Muscle layer of colon (tissue), 2 donors: ENCODE results near the gene CLPTM1L.
"Not testable (repeated sequence)": the region's sequence is repeated elsewhere in the genome, so short reads cannot be mapped to it uniquely, and the experiment has no call there.

Experiments
- H3K27ac ChIP-seq: one replicate; pipeline ENCODE4 v1.7.0; 2013; ENCODE audit warnings: low read depth, mild to moderate bottlenecking, low read length, moderate library complexity
- H3K27me3 ChIP-seq, 2 donors: one replicate each; pipeline ENCODE4 v1.7.0; 2013; ENCODE audit warnings: low read length in 2 of 2, mild to moderate bottlenecking in 2 of 2; ENCODE audit not compliant: insufficient read depth in 2 of 2, control insufficient read depth in 1 of 2
- H3K36me3 ChIP-seq: one replicate; pipeline ENCODE4 v1.7.0; 2013; ENCODE audit warnings: mild to moderate bottlenecking, low read length; ENCODE audit not compliant: insufficient read depth
- H3K4me1 ChIP-seq: one replicate; pipeline ENCODE4 v1.7.0; 2013; ENCODE audit warnings: mild to moderate bottlenecking, low read length; ENCODE audit not compliant: insufficient read depth
- H3K4me3 ChIP-seq, 2 donors: one replicate each; pipeline ENCODE4 v1.7.0; 2013; ENCODE audit warnings: low read length in 2 of 2, low read depth in 1 of 2, mild to moderate bottlenecking in 1 of 2, moderate library complexity in 1 of 2
- H3K9ac ChIP-seq: one replicate; pipeline ENCODE4 v1.7.0; 2013; ENCODE audit warnings: low read length
- H3K9me3 ChIP-seq: one replicate; pipeline ENCODE4 v1.7.0; 2013; ENCODE audit warnings: mild to moderate bottlenecking, low read length
- donor health status: abdominal sarcoma.
- donor health status: Adenocarcinoma of cecum.

CLPTM1L gene

GRCh38 chr5:1295650-1296037 is 49.3 kb downstream of the CLPTM1L start:
- H3K9me3 ChIP-seq: no peaks in the 10 kb centered on the region
- H3K36me3 ChIP-seq: no peaks in the 10 kb centered on the region
- H3K27ac ChIP-seq: no peak overlapping the region
- peaks cover 0 to 31% of the 10 kb centered on the region in 2 donors for H3K27me3 ChIP-seq
- H3K9ac ChIP-seq: no peak overlapping the region
- H3K4me3 ChIP-seq: no peak overlapping the region
- H3K4me1 ChIP-seq: no peaks in the 10 kb centered on the region

- no peak within 1 kb of the TSS for H3K9ac ChIP-seq
- no peak within 1 kb of the TSS for H3K4me3 ChIP-seq
- no peak within 1 kb of the TSS for H3K27ac ChIP-seq
- H3K4me1 ChIP-seq: no peaks in the 10 kb centered on the region
- no peaks in the 10 kb centered on the region for H3K9me3 ChIP-seq
- H3K27me3 ChIP-seq: peaks cover 0 to 31% of the 10 kb centered on the region in 2 donors
- no peaks in the 10 kb centered on the region for H3K36me3 ChIP-seq
These were observed 49.9 kb downstream of the CLPTM1L start, which contains the start of gene TERT for GRCh38 chr5:1294835-1295649. TERT (minus strand) TSS chr5:1295068; CDS start chr5:1294989, 79 bp downstream.

- Histone ChIP-seq H3K4me1 (no peaks in the 10 kb centered on the region), H3K36me3 (no peaks in the 10 kb centered on the region), H3K27me3 (peaks cover 0 to 31% of the 10 kb centered on the region in 2 donors), H3K9me3 (no peaks in the 10 kb centered on the region), H3K27ac (no peak overlapping the region), H3K9ac (no peak overlapping the region), H3K4me3 (no peak overlapping the region)
These were observed 50.6 kb downstream of the CLPTM1L start for GRCh38 chr5:1294206-1294834.

- H3K27me3 ChIP-seq: peaks cover 0 to 31% of the 10 kb centered on the region in 2 donors
- no peak overlapping the region for H3K4me3 ChIP-seq
These were observed 51.3 kb downstream of the CLPTM1L start for GRCh38 chr5:1293416-1294205.

GRCh38 chr5:1292846-1293415 is 52.0 kb downstream of the CLPTM1L start:
- no peaks in the 10 kb centered on the region for H3K36me3 ChIP-seq
- no peaks in the 10 kb centered on the region for H3K4me1 ChIP-seq
- H3K9me3 ChIP-seq: no peaks in the 10 kb centered on the region
- no peak overlapping the region for H3K27ac ChIP-seq
- H3K27me3 ChIP-seq: peaks cover 0 to 31% of the 10 kb centered on the region in 2 donors
- no peak overlapping the region for H3K9ac ChIP-seq
- no peak overlapping the region for H3K4me3 ChIP-seq

More at GRCh38 chr5:1293416-1294205, 51.3 kb downstream of the CLPTM1L start:
- Histone ChIP-seq H3K9ac (no peak overlapping the region), H3K27ac (no peak overlapping the region), H3K36me3 (no peaks in the 10 kb centered on the region), H3K4me1 (no peaks in the 10 kb centered on the region), H3K9me3 (no peaks in the 10 kb centered on the region)

- Histone ChIP-seq H3K4me1 (no peaks in the 10 kb centered on the region), H3K4me3 (no peak overlapping the region), H3K36me3 (no peaks in the 10 kb centered on the region), H3K9ac (no peak overlapping the region), H3K9me3 (no peaks in the 10 kb centered on the region), H3K27me3 (peaks cover 0 to 31% of the 10 kb centered on the region in 2 donors), H3K27ac (no peak overlapping the region)
These were observed 52.8 kb downstream of the CLPTM1L start for GRCh38 chr5:1292139-1292538.

- Histone ChIP-seq H3K4me3 (no peak overlapping the region), H3K27ac (no peak overlapping the region), H3K9me3 (no peaks in the 10 kb centered on the region), H3K36me3 (no peaks in the 10 kb centered on the region), H3K27me3 (peaks cover 0 to 31% of the 10 kb centered on the region in 2 donors), H3K9ac (no peak overlapping the region), H3K4me1 (no peaks in the 10 kb centered on the region)
These were observed 53.3 kb downstream of the CLPTM1L start for GRCh38 chr5:1291611-1292080.

GRCh38 chr5:1290956-1291355 is 53.9 kb downstream of the CLPTM1L start:
- H3K9ac ChIP-seq, H3K4me1 ChIP-seq, H3K9me3 ChIP-seq, H3K27ac ChIP-seq, H3K4me3 ChIP-seq, H3K36me3 ChIP-seq: not testable (repeated sequence)
- H3K27me3 ChIP-seq: peaks cover 0 to 27% of the 10 kb centered on the region in 2 donors

GRCh38 chr5:1289559-1289958 is 55.3 kb downstream of the CLPTM1L start:
- not testable (repeated sequence) for H3K36me3 ChIP-seq, H3K27ac ChIP-seq, H3K4me3 ChIP-seq, H3K9me3 ChIP-seq, H3K4me1 ChIP-seq, H3K9ac ChIP-seq
- peaks cover 0 to 14% of the 10 kb centered on the region in 2 donors for H3K27me3 ChIP-seq

GRCh38 chr5:1288439-1289335 is 56.2 kb downstream of the CLPTM1L start:
- H3K27me3 ChIP-seq: peaks cover 0 to 5% of the 10 kb centered on the region in 2 donors
- H3K9ac ChIP-seq: no peak overlapping the region
- no peaks in the 10 kb centered on the region for H3K9me3 ChIP-seq
- H3K27ac ChIP-seq: no peak overlapping the region
- H3K4me1 ChIP-seq: no peaks in the 10 kb centered on the region
- no peak overlapping the region for H3K4me3 ChIP-seq
- H3K36me3 ChIP-seq: no peaks in the 10 kb centered on the region
